Measurements from ENCODE around the gene SFXN5.

GRCh38 chr2:73043276-73043675 lies 28.2 kb downstream of the SFXN5 start:
- TF ChIP-seq MAX (IDR thresholded peaks at IDR 0.05) = no peak
- TF ChIP-seq RAD21 (IDR thresholded peaks at IDR 0.05; ENCODE audit: low read depth) = no peak
- TF ChIP-seq CEBPB (IDR thresholded peaks at IDR 0.05) = no peak
- TF ChIP-seq, protein P1, sequence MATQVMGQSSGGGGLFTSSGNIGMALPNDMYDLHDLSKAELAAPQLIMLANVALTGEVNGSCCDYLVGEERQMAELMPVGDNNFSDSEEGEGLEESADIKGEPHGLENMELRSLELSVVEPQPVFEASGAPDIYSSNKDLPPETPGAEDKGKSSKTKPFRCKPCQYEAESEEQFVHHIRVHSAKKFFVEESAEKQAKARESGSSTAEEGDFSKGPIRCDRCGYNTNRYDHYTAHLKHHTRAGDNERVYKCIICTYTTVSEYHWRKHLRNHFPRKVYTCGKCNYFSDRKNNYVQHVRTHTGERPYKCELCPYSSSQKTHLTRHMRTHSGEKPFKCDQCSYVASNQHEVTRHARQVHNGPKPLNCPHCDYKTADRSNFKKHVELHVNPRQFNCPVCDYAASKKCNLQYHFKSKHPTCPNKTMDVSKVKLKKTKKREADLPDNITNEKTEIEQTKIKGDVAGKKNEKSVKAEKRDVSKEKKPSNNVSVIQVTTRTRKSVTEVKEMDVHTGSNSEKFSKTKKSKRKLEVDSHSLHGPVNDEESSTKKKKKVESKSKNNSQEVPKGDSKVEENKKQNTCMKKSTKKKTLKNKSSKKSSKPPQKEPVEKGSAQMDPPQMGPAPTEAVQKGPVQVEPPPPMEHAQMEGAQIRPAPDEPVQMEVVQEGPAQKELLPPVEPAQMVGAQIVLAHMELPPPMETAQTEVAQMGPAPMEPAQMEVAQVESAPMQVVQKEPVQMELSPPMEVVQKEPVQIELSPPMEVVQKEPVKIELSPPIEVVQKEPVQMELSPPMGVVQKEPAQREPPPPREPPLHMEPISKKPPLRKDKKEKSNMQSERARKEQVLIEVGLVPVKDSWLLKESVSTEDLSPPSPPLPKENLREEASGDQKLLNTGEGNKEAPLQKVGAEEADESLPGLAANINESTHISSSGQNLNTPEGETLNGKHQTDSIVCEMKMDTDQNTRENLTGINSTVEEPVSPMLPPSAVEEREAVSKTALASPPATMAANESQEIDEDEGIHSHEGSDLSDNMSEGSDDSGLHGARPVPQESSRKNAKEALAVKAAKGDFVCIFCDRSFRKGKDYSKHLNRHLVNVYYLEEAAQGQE (IDR thresholded peaks at IDR 0.05; ENCODE audit: low read depth) = no peak
- no peak for TF ChIP-seq TEAD4 (IDR thresholded peaks at IDR 0.05)
- no peak for TF ChIP-seq NFIC (IDR thresholded peaks at IDR 0.05)
- no peak for TF ChIP-seq TAF1 (IDR thresholded peaks at IDR 0.05; ENCODE audit: low read depth)
- no peak for TF ChIP-seq YY1 (IDR thresholded peaks at IDR 0.05; ENCODE audit: low read depth)
- no peak for TF ChIP-seq EGR1 (IDR thresholded peaks at IDR 0.05)
